Mucosa of rectum (tissue), 2 donors: ENCODE data around the gene FHAD1.

Experiments
- H3K27ac ChIP-seq, 2 donors: one replicate each; pipeline ENCODE4 v1.7.0; 2013; ENCODE audit warnings: inconsistent platforms in 2 of 2, low read depth in 2 of 2, low read length in 2 of 2
- H3K27me3 ChIP-seq, 2 donors: one replicate each; pipeline ENCODE4 v1.7.0; 2013; ENCODE audit warnings: low read length in 2 of 2; ENCODE audit not compliant: control insufficient read depth in 2 of 2, insufficient read depth in 2 of 2
- H3K36me3 ChIP-seq, 2 donors: one replicate each; pipeline ENCODE4 v1.7.0; 2013; ENCODE audit warnings: low read length in 2 of 2; ENCODE audit not compliant: control insufficient read depth in 2 of 2, insufficient read depth in 2 of 2
- H3K4me1 ChIP-seq, 2 donors: one replicate each; pipeline ENCODE4 v1.7.0; 2013; ENCODE audit warnings: low read length in 2 of 2, mild to moderate bottlenecking in 1 of 2; ENCODE audit not compliant: control insufficient read depth in 2 of 2, insufficient read depth in 2 of 2
- H3K4me3 ChIP-seq, 2 donors: one replicate each; pipeline ENCODE4 v1.7.0; 2013; ENCODE audit warnings: low read length in 2 of 2
- H3K9ac ChIP-seq, 2 donors: one replicate each; pipeline ENCODE4 v1.7.0; 2013; ENCODE audit warnings: low read length in 2 of 2, low read depth in 1 of 2, mild to moderate bottlenecking in 1 of 2
- H3K9me3 ChIP-seq, 2 donors: one replicate each; pipeline ENCODE4 v1.7.0; 2013; ENCODE audit warnings: low read length in 2 of 2; ENCODE audit not compliant: control insufficient read depth in 2 of 2
- donor health status: healthy.
- donor health status: Normal muscosa, but diverticular disease.

Gene FHAD1

DNA sequence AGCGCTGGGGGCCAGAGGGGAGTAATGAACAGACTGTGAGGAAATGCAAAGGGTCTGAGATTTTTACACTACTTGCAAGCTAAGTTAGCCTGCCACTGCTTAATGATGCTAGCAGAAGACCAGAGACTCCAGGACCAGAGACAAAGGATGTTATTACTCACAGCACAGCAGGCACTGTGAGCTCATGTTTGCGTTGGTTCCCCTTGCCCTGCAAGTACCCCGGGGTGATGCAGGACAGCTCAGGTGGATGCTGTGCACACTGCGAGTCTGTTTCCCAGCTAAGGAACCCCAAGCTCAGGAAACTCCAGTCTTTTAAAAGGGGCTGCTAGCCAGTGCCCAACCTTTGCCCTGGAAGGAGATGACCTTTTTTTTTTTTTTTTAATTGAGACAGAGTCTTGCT, 1.2 kb downstream of the FHAD1 start:
- H3K9ac ChIP-seq = no peak overlapping the region
- H3K36me3 ChIP-seq = no peaks in the 10 kb centered on the region
- H3K4me3 ChIP-seq = no peak overlapping the region
- H3K27ac ChIP-seq = no peak overlapping the region
- H3K27me3 ChIP-seq = peaks cover 0 to 2% of the 10 kb centered on the region in 2 donors
- no peaks in the 10 kb centered on the region for H3K9me3 ChIP-seq
- H3K4me1 ChIP-seq = peaks cover 3 to 8% of the 10 kb centered on the region in 2 donors

DNA sequence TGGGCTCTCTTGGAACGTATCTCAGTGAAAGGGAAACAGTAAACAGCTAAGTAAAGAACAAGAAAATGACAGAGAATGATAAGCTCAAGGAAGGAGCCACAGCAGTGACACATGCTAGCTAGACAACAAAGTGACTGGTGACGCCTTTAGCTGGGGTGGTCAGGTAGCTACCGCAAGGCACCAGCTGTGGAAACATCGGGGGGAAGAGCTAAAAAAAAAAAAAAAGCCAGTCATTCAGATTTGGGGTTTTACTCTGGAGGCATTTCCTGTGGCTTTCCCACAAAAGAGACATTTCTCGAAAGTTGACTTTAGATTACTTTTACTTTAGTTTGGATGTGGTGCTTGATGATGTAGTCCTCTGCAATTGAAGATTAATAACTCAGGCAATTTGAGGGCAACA, 2.1 kb downstream of the FHAD1 start:
- peaks cover 0 to 2% of the 10 kb centered on the region in 2 donors for H3K27me3 ChIP-seq
- H3K4me1 ChIP-seq = peaks cover 3 to 8% of the 10 kb centered on the region in 2 donors
- no peaks in the 10 kb centered on the region for H3K9me3 ChIP-seq
- H3K4me3 ChIP-seq = no peak overlapping the region
- no peaks in the 10 kb centered on the region for H3K36me3 ChIP-seq
- no peak overlapping the region for H3K27ac ChIP-seq
- no peak overlapping the region for H3K9ac ChIP-seq

DNA sequence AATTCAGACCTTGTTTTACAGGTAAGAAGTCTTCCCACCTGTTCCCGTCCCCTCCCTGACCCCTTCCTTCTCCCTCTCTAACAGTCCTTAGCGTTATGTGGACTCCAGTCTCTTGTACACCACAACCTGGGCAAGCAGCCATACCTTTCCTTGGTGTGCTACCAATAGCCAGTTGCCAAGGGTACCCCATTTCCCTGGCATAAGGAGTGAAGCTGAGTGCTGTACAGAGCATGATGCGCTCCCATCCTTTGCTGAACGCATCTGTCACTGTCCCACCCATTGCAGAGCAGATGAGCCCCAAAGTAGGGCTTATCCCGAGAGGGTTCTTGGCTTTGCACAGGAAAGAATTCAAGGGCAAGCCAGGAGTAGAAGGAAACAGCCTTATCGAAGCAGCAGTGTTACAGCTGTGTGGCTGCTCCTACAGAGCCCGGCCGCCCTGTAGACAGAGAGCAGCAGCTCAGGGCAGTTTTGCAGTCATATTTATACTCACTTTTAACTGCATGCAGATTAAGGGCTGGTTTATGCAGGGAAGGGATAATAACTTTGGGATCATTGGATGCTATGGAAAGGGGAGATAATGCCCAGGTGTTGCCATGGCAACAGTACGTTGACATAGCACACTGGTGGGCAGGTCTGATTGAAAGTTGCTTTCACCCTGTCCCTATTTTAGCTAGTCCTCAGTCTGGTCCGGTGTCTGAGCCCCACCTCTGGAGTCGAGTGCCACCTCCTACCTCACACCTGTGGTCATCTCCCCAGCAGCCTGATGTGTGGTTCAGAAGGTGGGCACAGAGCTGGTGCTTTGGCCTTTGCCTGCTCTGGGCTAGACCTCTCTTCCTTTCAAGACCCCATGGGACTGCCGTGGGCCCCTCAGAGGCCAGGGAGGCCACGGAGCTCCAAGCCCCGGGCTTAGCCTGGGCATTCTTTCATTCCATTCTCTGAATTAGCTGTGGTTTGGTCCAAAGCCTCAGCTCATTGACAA, 5.1 kb downstream of the FHAD1 start:
- Histone ChIP-seq H3K27ac (no peak overlapping the region), H3K36me3 (no peaks in the 10 kb centered on the region), H3K9ac (no peak overlapping the region), H3K9me3 (no peaks in the 10 kb centered on the region), H3K4me3 (no peak overlapping the region), H3K4me1 (peaks cover 0 to 4% of the 10 kb centered on the region in 2 donors), H3K27me3 (peaks cover 0 to 2% of the 10 kb centered on the region in 2 donors)

DNA sequence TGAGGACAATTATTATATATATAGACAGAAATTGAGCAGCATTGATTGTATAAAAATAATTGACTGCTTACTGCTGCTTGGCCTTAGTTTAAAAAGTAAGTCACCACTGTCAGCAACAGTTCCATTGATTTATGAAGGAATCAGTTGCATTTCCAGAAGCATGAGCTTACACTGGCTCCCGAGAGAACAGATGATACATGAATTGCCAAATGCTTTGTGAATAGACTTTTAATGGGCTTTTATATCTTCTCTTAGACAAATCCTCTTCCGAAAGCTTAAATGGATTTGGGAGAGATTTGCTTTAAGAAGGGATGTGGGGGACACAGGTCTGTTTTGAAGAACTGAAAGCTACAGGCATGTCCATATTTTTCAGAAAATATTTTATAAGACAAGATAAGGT, 7.5 kb downstream of the FHAD1 start:
- Histone ChIP-seq H3K27ac (no peak overlapping the region), H3K9me3 (no peaks in the 10 kb centered on the region), H3K27me3 (no peaks in the 10 kb centered on the region), H3K4me3 (no peak overlapping the region), H3K9ac (no peak overlapping the region), H3K4me1 (peaks cover 0 to 2% of the 10 kb centered on the region in 2 donors), H3K36me3 (no peaks in the 10 kb centered on the region)

- Histone ChIP-seq H3K27me3 (no peaks in the 10 kb centered on the region), H3K9ac (no peak overlapping the region), H3K9me3 (no peaks in the 10 kb centered on the region), H3K4me1 (peaks cover 0 to 10% of the 10 kb centered on the region in 2 donors), H3K4me3 (no peak overlapping the region), H3K27ac (no peak overlapping the region), H3K36me3 (no peaks in the 10 kb centered on the region)
Measured at GRCh38 chr1:15255582-15256149, 8.6 kb downstream of the FHAD1 start.

DNA sequence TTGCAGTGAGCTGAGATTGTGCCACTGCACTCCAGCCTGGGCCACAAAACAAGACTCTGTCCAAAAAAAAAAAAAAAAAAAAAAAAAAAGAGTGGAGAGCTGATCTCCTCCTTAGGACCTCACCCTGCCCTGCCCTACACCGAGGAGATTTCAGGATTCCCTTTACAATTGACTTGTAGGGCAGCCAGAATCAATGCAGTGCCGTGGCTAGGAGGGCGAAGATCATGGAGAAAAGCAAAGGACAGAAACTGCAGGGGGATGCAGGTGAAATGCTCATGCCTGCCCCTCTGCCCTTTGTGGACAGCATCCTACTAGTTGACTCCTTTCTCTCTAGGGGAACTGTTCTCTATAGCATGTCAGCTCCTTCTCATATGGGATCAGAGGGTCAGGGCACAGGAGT, 9.6 kb downstream of the FHAD1 start:
- Histone ChIP-seq H3K27me3 (no peaks in the 10 kb centered on the region), H3K4me3 (no peak overlapping the region), H3K9ac (no peak overlapping the region), H3K27ac (no peak overlapping the region), H3K36me3 (no peaks in the 10 kb centered on the region), H3K4me1 (peaks cover 0 to 18% of the 10 kb centered on the region in 2 donors), H3K9me3 (no peaks in the 10 kb centered on the region)

- Histone ChIP-seq H3K27me3 (no peaks in the 10 kb centered on the region), H3K4me1 (peaks cover 0 to 22% of the 10 kb centered on the region in 2 donors), H3K9me3 (no peaks in the 10 kb centered on the region), H3K9ac (no peak overlapping the region), H3K27ac (no peak overlapping the region), H3K4me3 (no peak overlapping the region), H3K36me3 (no peaks in the 10 kb centered on the region)
Measured at GRCh38 chr1:15257309-15257708, 10.3 kb downstream of the FHAD1 start.

- H3K27ac ChIP-seq = peak overlapping the region; percentile 25 to 64
- H3K9ac ChIP-seq = no peak overlapping the region
- H3K4me1 ChIP-seq = peaks cover 0 to 20% of the 10 kb centered on the region in 2 donors
- H3K36me3 ChIP-seq = no peaks in the 10 kb centered on the region
- no peak overlapping the region for H3K4me3 ChIP-seq
- H3K27me3 ChIP-seq = no peaks in the 10 kb centered on the region
- no peaks in the 10 kb centered on the region for H3K9me3 ChIP-seq
Measured at GRCh38 chr1:15258833-15259621, 12.0 kb downstream of the FHAD1 start.

DNA sequence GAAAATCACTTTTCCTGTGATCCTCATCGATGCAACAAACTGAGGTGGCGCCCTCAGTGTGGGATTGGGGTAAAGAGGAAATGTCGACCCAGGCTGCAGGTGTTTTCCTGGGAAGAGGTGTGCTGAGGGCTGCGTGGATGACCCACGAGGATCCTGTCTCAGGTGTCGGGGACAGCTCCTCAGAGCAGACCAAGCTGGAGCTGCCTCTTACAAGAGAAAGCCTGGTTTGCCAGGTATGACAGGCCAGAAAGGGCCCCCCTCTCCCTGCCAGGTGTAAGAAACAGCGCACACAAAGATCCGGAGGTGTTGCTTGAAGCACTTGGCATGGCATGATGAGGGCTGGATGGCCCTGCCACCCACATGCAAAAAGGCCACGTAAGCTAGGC, 12.6 kb downstream of the FHAD1 start:
- peak overlapping the region; percentile 64 to 81 for H3K27ac ChIP-seq
- no peaks in the 10 kb centered on the region for H3K36me3 ChIP-seq
- H3K27me3 ChIP-seq = no peaks in the 10 kb centered on the region
- H3K9me3 ChIP-seq = no peaks in the 10 kb centered on the region
- H3K4me3 ChIP-seq = no peak overlapping the region
- H3K4me1 ChIP-seq = peaks cover 0 to 20% of the 10 kb centered on the region in 2 donors
- H3K9ac ChIP-seq = no peak overlapping the region
